Subcutaneous adipose tissue (tissue), 4 donors: ENCODE measurements around the gene STAT5B. TPM values are rescaled to one million over a fixed set of nuclear protein-coding genes. Genes with fewer than 3 reads are reported as not detected.

Experiments
- CTCF ChIP-seq: fragments of 450-650 bp; IDR thresholded peaks from one replicate; pipeline ENCODE4 v1.5.1; 2016; ENCODE audit warnings: low read depth, mild to moderate bottlenecking, control low read depth, antibody characterized with exemption, moderate library complexity
- total RNA-seq, 4 donors: library from RNA; depleted of rRNA; stranded (reverse); fragments of >200 nt; gene quantifications; one replicate each; pipeline ENCODE4 v1.1.0, GENCODE V29; 2016

STAT5B gene
- total RNA-seq, 4 donors from 2014 or later = 87.6 to 200 (median 113) TPM

GRCh38 chr17:42233994-42234393 lies 42.2 kb downstream of the STAT5B start:
- TF ChIP-seq CTCF = no peak

GRCh38 chr17:42233156-42233555 lies 43.0 kb downstream of the STAT5B start:
- no peak for TF ChIP-seq CTCF

- no peak for TF ChIP-seq CTCF
These were observed 46.0 kb downstream of the STAT5B start for GRCh38 chr17:42230225-42230624.

- no peak for TF ChIP-seq CTCF
These were observed 48.1 kb downstream of the STAT5B start for GRCh38 chr17:42227849-42228700.

- TF ChIP-seq CTCF = no peak
These were observed 50.5 kb downstream of the STAT5B start for GRCh38 chr17:42225646-42226045.

GRCh38 chr17:42224651-42225050 lies 51.5 kb downstream of the STAT5B start:
- no peak for TF ChIP-seq CTCF

GRCh38 chr17:42221886-42222745 lies 54.1 kb downstream of the STAT5B start:
- TF ChIP-seq CTCF = no peak
